SU-DHL-6 (cell line): ENCODE results near the gene PRR14.

Source experiments
- H2AFZ ChIP-seq: fragments of 200-600 bp; sonication (generic); 2 replicates; pipeline ENCODE4 v1.6.1; 2014; ENCODE audit warnings: low read depth, mild to moderate bottlenecking, moderate library complexity, mixed read lengths, antibody characterized with exemption, low read length; ENCODE audit not compliant: severe bottlenecking
- H3F3A ChIP-seq: fragments of 200-600 bp; shearing (Covaris generic); 2 replicates; pipeline ENCODE4 v1.6.0; 2016; ENCODE audit warnings: antibody characterized with exemption, mild to moderate bottlenecking; ENCODE audit not compliant: insufficient read depth
- H3K27ac ChIP-seq: fragments of 200-600 bp; sonication (generic); 2 replicates; pipeline ENCODE4 v1.5.1; 2016; ENCODE audit warnings: low read depth, mild to moderate bottlenecking, low read length, moderate library complexity, mixed read lengths
- H3K27me3 ChIP-seq: fragments of 200-600 bp; sonication (generic), shearing (Covaris generic); 2 replicates; pipeline ENCODE4 v1.6.0; 2014; ENCODE audit warnings: mild to moderate bottlenecking, low read length
- H3K36me3 ChIP-seq: fragments of 200-600 bp; sonication (generic); 2 replicates; pipeline ENCODE4 v1.6.1; 2014; ENCODE audit warnings: mild to moderate bottlenecking, low read length, mixed read lengths
- H3K4me2 ChIP-seq: fragments of 300-600, 200-600 bp; shearing (Covaris generic), sonication (generic); 2 replicates; pipeline ENCODE4 v1.6.0; 2014; ENCODE audit warnings: low read length, low read depth, mild to moderate bottlenecking; ENCODE audit not compliant: poor library complexity, severe bottlenecking
- H3K4me3 ChIP-seq: fragments of 200-600 bp; sonication (generic); 2 replicates; pipeline ENCODE4 v1.5.1; 2014; ENCODE audit warnings: antibody characterized with exemption, low read length, mild to moderate bottlenecking, mixed read lengths; ENCODE audit not compliant: insufficient read depth, poor library complexity, severe bottlenecking
- H3K79me2 ChIP-seq: fragments of 200-600 bp; sonication (generic); 2 replicates; pipeline ENCODE4 v1.6.1; 2014; ENCODE audit warnings: mild to moderate bottlenecking, low read length, moderate library complexity; ENCODE audit not compliant: insufficient read depth
- H3K9ac ChIP-seq: fragments of 200-600 bp; sonication (generic); 2 replicates; pipeline ENCODE4 v1.7.0; 2014; ENCODE audit warnings: mild to moderate bottlenecking, low read length
- H3K9me2 ChIP-seq: fragments of 200-600 bp; sonication (generic); replicated peaks from 2 replicates; pipeline ENCODE4 v1.6.1; 2014; ENCODE audit warnings: low read length; ENCODE audit not compliant: insufficient read depth
- H3K9me3 ChIP-seq: fragments of 200-600 bp; sonication (generic); 2 replicates; pipeline ENCODE4 v1.6.1; 2014; ENCODE audit warnings: low read length, mixed read lengths; ENCODE audit not compliant: insufficient read depth
- H4K20me1 ChIP-seq: fragments of 200-600 bp; sonication (generic); 2 replicates; pipeline ENCODE4 v1.6.1; 2014; ENCODE audit warnings: low read depth, mild to moderate bottlenecking, antibody characterized with exemption, low read length, moderate library complexity, mixed read lengths
- CTCF ChIP-seq: fragments of 200-600 bp; sonication (generic); IDR thresholded peaks from one replicate; pipeline ENCODE4 v1.5.1; 2017; ENCODE audit warnings: antibody characterized with exemption, mild to moderate bottlenecking, low read length, moderate library complexity; ENCODE audit not compliant: insufficient read depth, poor library complexity, severe bottlenecking
- EZH2phosphoT487 ChIP-seq: fragments of 200-600 bp; sonication (generic), shearing (Covaris generic); conservative IDR thresholded peaks from 2 replicates; pipeline ENCODE4 v1.6.1; 2018; ENCODE audit warnings: mild to moderate bottlenecking, antibody characterized with exemption, low read length, moderate library complexity, mixed read lengths

Gene PRR14

GRCh38 chr16:30658731-30659506 is 8.2 kb downstream of the PRR14 start:
- H3K27me3 ChIP-seq = no peaks in the 10 kb centered on the region
- H3K9ac ChIP-seq = peak overlapping the region; percentile 86
- H3K9me3 ChIP-seq = no peaks in the 10 kb centered on the region
- H2AFZ ChIP-seq = peak overlapping the region; percentile 52
- H3K9me2 ChIP-seq = no peaks in the 10 kb centered on the region
- H3K4me3 ChIP-seq = peak overlapping the region; percentile 90
- H3F3A ChIP-seq = peaks cover 24% of the 10 kb centered on the region
- peak overlapping the region; percentile 91 for H3K27ac ChIP-seq
- peaks cover 6% of the 10 kb centered on the region; the same call in 1 of the 2 replicates for H3K36me3 ChIP-seq
- H3K79me2 ChIP-seq = peaks cover 39% of the 10 kb centered on the region
- TF ChIP-seq EZH2phosphoT487 (no peak), CTCF (no peak)
- H4K20me1 ChIP-seq = no peaks in the 10 kb centered on the region
- peak overlapping the region; percentile 94 for H3K4me2 ChIP-seq

GRCh38 chr16:30659507-30660423 is 9.0 kb downstream of the PRR14 start:
- Histone ChIP-seq H3K27ac (peak overlapping the region; percentile 91), H3K9me3 (no peaks in the 10 kb centered on the region), H3K4me3 (peak overlapping the region; percentile 90), H3K27me3 (no peaks in the 10 kb centered on the region), H2AFZ (peak overlapping the region; percentile 32), H4K20me1 (no peaks in the 10 kb centered on the region), H3K9me2 (no peaks in the 10 kb centered on the region), H3F3A (peaks cover 24% of the 10 kb centered on the region), H3K4me2 (peak overlapping the region; percentile 94), H3K36me3 (peaks cover 6% of the 10 kb centered on the region; the same call in 1 of the 2 replicates), H3K79me2 (peaks cover 39% of the 10 kb centered on the region), H3K9ac (peak overlapping the region; percentile 86)
- TF ChIP-seq EZH2phosphoT487 = no peak

- Histone ChIP-seq H3K9me2 (no peaks in the 10 kb centered on the region), H3K27me3 (no peaks in the 10 kb centered on the region), H3K4me3 (peak overlapping the region; percentile 90), H2AFZ (peak overlapping the region; percentile 32), H3K79me2 (peaks cover 39% of the 10 kb centered on the region), H3F3A (peaks cover 24% of the 10 kb centered on the region), H3K4me2 (peak overlapping the region; percentile 94), H4K20me1 (no peaks in the 10 kb centered on the region), H3K9me3 (no peaks in the 10 kb centered on the region), H3K27ac (peak overlapping the region; percentile 91), H3K9ac (peak overlapping the region; percentile 86), H3K36me3 (peaks cover 6% of the 10 kb centered on the region; the same call in 1 of the 2 replicates)
- no peak for TF ChIP-seq CTCF
- no peak for TF ChIP-seq EZH2phosphoT487
Observed at GRCh38 chr16:30660424-30661261, 9.9 kb downstream of the PRR14 start.
